Ramos (cell line): ENCODE data around the gene CTNNBIP1.

Experiments
- in situ Hi-C: fragments of 300-500 bp; cut with MboI; formaldehyde crosslinking; loops from one replicate; pipeline ENCODE4 v1.14.3; 2022; ENCODE audit warnings: low sequenced_read_pairs; ENCODE audit not compliant: unreplicated experiment

The CTNNBIP1 gene

DNA sequence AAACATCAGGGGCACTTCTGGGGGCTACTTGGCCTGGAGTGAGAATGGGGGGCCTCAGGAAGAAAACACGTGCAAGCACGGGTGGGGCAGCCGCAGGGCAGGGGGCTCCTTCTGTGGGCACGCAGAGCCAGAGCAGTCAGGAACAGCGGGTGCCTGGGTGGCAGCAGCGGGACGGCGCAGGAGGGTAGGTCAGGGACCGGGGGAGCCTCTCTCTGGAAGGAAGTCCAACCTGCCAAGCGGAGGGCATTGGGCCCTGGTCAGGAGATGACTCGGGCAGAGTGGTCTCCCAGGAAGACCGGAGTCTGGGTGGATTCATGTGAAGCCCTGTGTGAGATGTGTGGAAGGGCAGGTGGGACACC is 27.1 kb downstream of the CTNNBIP1 start:
- in situ Hi-C loops = loop anchor here (10.0 kb wide), 1 partner anchor 132 kb away; no protein-coding TSS in a partner anchor

DNA sequence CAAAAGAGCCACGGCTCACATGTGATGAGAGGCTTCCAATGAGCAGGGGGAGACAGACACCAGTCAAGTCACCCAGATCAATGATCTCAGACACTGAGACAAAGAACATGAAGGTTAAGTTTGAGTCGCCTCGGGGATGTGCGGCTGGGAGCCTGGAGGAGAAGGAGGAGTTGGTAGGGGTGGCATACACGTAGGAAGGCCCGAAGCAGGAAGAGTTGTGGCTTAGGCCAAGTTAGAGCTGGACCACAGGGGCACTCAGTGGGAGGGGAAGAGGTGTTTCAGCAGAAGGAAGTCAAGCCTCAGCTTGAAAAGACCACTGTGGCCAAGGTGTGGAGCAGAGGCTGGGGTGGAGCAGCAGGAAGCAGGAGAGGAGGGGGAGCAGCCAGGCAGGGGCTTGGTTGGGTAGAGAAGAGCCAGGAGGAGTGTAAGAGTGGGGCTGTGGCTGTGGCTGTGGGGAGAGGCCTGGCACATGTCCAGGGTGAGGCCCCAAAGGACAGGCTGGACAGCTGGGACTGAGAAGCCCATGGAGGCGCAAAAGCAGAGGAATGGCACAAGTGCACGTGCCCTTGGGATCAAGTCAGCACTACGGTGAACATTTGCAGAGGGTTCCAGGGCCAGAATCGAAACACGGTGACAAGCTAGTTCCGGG is 27.6 kb downstream of the CTNNBIP1 start:
- in situ Hi-C loops = loop anchor here (10.0 kb wide), 1 partner anchor 132 kb away; no protein-coding TSS in a partner anchor

DNA sequence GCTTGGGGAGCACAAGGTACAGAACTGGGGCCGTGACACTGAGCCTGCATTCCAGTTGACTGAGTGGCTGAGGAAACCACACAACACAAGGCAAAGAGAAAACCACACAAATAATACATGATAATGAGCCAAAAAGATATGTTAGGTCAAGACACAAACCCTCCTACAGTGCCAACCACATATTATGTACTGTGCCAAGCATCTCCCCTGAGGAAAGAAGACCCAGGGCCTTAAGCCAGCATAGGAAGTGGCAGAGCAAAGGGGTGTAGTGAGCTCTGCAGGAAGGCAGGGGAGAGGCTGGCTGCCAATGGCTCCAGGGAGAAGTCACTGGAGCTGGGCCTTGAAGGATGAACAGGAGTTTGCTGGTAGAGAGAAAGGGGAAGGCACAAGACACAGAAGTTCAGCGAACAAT is 28.2 kb downstream of the CTNNBIP1 start:
- in situ Hi-C loops = loop anchor here (10.0 kb wide), 1 partner anchor 133 kb away; no protein-coding TSS in a partner anchor

DNA sequence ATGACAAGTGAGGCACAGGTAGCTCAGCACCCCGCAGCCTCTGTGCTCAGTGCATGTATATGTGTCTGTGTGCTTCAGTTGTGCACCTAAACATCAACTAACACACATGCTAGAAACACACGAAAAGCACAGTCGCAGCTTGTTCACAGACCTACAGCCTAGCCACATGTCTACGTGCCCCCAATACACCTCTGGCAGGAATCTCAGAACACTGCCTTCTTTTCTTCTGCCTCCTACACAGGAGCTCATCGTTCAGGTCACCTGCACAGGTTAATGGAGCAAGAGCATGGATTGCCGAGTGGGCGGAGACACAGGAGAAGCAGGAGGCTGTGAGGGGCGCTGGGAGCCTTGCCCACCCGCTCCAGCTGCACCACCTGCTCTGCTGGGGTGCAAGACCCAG is 31.7 kb downstream of the CTNNBIP1 start:
- in situ Hi-C loops = loop anchor here (10.0 kb wide), 1 partner anchor 156 kb away; the partner anchor contains the start of gene UBE4B

DNA sequence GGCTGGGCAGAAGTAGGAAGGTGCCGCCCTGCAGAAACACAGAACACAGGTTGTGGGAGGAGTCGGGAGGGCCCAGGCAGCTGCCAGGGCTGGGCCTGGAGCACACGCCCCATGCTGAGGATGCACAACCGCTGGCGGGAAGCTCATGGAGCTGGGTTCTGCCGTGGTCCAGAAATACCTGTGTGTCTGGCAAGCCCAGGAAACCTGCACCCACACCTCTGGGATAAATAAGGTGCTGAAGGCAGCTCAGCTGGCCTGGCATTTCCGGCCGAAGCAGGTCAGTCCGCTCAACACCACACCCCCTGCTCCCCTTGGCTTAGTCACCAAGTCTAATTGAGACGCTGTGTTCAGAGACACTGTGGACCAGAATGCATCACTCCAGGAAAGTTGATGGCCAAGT is 32.1 kb downstream of the CTNNBIP1 start:
- in situ Hi-C loops = loop anchor here (10.0 kb wide), 1 partner anchor 157 kb away; the partner anchor contains the start of gene UBE4B

DNA sequence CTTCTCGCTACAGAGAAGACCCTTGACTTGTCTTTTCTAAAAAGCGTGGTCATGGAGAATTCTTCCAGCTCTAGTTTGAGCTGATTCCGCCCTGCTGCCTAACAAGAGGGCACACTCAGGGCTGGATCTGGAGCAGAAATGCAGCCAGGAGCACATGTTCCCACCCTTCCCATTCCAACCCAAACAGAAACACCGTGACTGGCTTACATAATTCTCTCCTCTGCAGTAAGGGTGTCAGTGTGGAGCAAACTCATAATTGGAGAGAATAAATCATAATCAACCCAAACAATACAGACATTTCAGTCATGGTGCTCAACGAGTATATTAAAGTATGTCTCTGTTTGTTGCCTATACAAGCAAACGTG is 34.5 kb downstream of the CTNNBIP1 start:
- in situ Hi-C loops = loop anchor here (10.0 kb wide), 1 partner anchor 159 kb away; the partner anchor contains the start of gene UBE4B

DNA sequence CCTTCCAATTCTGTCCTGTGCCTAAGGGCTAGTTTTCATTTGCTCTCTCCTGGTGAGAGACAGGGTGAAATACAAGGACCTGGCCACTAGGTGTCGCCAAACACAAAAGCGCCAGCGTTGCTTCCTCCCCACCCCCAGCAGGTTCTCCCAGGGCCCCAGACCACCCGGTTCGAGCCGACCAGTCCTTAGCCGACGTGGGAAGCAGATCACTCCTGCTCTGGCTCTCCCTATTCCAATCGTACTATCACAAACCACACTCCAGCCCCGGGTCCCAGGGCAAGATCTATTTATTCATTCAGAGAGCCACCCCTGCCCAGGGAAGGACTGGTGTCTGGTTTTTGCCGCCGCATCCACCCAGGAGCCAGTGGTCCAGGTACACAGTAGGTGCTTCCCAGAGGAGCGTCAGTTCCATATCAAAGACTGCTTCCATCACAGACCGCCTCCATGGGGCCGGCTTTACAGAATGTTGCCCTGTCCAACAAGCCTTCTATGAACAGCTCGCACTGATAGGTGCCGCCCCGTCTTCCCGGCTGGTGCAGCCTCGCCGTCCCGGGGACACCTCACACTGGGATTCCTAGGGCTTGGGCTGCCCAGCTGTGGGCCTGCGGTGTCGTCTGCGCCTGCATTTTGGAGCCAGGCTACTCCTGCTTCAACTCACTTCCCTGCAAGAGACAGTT is 35.0 kb downstream of the CTNNBIP1 start:
- in situ Hi-C loops = loop anchor here (10.0 kb wide), 1 partner anchor 160 kb away; the partner anchor contains the start of gene UBE4B

DNA sequence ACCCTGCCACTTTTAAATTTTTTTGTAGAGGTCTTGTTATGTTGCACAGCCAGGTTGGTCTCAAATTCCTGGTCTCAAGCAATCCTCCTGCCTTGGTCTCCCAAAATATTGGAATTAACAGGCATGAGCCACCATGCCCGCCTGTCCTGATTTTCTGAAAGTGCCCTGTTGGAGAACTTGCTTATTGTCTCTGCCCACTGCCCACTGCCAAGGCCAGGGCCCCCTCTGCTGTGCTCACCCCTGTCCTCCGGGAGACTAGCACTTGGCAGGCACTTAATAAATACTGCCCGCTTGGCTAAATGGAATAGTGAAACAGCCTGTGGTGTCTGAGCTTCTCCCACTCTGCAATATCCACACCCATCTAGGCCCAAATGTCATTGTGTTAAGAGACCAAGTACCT is 35.7 kb downstream of the CTNNBIP1 start:
- in situ Hi-C loops = loop anchor here (10.0 kb wide), 1 partner anchor 160 kb away; the partner anchor contains the start of gene UBE4B

DNA sequence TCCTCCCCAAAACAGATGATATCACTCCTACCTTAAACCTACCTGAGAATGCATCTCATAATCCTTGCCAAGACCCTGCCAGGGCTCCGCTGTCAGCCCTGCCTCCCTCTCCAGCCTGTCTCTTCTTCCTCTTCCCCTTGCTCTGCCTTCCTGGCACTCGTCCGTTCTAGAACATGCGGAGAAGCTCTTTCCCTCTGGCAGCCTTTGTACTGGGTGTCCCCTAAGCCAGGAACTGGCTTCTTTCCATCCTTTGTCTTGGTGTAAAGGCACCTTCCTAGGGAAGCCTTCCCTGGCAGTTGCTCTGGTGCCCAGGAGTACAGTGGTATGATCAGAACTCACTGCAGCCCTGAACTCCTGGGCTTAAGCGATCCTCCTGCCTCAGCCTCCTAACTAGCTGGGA is 36.1 kb downstream of the CTNNBIP1 start:
- in situ Hi-C loops = loop anchor here (10.0 kb wide), 1 partner anchor 161 kb away; the partner anchor contains the start of gene UBE4B

DNA sequence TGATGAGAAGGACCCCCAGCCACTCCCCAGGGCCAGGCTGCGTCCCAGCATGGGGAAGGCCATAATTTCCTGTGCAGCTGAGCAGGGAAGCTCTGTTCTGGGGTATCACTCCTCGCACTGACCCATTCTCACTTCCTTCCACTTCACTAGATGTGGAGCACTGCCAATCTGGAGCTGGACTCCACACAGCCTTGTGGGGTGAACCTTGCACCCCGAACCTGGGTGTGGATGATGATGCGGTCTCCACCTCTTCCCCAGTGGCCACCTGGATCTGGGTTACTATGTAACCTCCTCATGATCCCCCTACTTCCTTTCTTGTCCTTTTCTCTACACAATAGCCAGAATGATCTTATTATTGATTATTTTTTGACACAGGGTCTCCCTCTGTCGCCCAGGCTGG is 36.7 kb downstream of the CTNNBIP1 start:
- in situ Hi-C loops = loop anchor here (10.0 kb wide), 1 partner anchor 161 kb away; the partner anchor contains the start of gene UBE4B

DNA sequence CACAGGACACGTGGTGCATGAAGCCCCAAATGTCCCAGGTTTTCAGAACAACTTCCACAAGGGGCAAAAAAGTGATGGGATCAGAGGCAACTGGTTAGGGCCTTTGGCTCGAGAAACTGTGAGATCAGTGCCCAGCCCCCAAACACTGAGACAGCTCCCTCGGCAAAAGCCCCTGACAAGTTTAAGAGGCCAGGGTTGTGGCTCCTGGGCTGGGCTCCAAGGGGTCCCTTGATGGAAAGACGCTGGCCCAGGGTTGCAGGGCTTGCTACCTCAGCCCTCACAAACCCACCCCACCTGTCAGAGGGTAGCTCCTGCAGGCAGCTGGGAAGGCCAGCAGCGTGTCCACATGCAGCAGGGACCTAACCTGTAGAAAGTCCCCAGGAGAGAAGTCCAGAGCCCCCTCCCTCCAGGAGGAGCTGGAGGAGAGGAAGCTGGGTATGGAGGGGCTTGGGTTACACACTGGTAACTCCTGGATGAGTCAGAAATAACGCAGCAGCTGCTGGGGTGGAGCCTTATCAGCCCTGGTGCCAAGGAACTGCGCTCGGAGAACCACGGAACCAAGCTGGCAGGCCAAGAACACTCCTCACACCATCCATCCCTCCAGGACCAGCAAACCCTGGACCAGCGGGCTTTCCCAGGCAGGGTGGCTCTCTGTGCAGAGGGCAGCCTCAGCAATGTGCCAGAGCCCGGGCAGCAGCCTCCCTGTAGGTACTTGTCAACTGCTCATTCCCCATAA is 37.5 kb downstream of the CTNNBIP1 start:
- in situ Hi-C loops = loop anchor here (10.0 kb wide), 1 partner anchor 162 kb away; the partner anchor contains the start of gene UBE4B

DNA sequence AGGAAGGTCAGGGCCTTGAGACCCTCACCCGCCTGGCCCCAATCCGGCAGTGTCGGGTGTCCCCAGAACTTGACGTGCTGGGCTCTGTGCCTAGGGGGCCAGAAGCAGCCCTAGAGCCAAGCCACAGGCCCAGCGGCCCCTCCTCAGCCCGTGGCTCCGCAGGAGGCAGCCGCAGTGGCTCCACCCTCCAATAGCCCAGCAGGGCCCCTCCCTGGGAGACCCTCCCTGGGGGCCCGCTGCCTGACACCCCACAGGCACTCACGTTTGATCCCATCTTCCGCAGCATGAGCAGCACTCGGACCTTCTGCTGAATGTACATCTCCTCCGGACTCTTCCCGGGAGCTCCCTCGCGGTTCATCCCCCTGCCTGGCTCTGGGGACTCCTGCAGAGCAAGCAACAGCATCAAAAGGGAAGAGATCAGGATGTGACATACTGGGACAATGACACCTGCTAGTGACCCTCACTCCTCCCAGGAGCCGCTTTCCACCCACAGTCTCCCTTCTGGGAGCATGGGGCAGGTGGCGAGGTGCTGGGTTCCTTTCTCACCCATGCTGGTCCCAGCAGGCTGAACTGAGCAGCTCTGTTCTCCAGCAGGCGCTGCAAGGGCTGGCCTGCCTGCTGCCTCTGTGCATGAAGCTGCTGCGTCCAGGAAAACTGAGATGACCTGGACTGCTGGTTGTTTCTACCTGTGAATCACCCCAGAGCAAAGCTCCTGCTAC is 38.2 kb downstream of the CTNNBIP1 start:
- in situ Hi-C loops = loop anchor here (10.0 kb wide), 1 partner anchor 163 kb away; the partner anchor contains the start of gene UBE4B

DNA sequence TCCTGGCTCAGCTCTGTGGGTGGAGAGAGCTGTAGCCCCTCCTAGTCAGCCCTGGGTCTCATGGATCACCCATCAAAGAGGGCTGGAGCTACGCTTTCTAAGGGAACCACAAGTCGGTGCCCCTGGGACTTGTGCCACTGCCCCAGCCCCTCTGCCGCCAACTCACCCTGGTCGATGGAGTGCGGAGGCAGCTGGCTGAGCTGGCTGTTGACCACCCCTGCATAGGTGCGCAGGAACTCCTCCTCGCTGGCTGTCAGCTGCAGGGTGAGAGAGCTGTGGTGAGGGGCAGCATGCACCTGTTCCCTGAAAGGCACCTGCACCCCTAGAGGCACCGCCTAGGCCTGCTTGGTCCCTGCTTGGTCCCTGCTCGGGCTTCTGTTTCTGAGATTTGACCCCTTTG is 39.0 kb downstream of the CTNNBIP1 start:
- in situ Hi-C loops = loop anchor here (10.0 kb wide), 1 partner anchor 164 kb away; the partner anchor contains the start of gene UBE4B

DNA sequence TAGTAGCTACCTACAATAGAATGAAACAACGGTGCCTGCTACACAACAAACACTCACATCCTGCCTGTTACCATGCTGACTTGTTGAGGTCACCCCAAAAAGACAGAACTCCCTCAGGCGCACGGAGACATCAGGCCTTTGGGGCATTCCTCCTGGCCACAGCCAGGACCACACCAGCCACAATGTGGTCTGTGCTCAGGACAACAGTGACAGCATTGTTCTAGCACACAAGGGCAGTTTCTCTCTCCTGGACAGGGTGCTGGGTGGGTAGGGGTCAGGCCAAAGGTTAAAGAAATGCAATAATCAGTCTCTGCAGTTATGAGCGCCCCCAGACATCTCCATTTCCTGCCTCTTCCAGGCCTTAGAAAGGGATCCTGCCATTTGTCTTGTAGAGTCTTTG is 39.5 kb downstream of the CTNNBIP1 start:
- in situ Hi-C loops = loop anchor here (10.0 kb wide), 1 partner anchor 164 kb away; the partner anchor contains the start of gene UBE4B

DNA sequence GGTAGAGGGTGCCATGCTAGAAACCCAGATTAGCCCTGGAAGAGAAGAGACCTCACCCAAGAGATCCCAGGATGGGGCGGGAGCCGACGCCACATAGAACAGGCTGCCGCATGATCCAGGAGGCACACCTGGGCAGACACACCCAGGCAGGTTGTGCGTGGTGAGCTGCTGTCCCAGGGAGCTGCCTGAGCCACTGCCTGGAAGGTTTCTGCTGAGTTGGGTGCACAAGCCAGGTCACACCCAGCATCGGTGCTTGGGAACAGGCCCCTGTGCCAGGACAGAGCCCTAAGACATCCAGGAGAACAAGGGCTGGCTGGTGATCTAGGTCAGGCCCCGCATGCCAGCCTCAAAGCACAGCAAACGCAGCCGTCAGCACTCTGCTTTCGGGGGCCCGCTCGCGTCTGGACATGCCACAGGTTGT is 40.2 kb downstream of the CTNNBIP1 start:
- in situ Hi-C loops = loop anchor here (5.0 to 10.0 kb wide), 4 partner anchors 83 to 243 kb away; partner anchors contain the start of gene UBE4B

DNA sequence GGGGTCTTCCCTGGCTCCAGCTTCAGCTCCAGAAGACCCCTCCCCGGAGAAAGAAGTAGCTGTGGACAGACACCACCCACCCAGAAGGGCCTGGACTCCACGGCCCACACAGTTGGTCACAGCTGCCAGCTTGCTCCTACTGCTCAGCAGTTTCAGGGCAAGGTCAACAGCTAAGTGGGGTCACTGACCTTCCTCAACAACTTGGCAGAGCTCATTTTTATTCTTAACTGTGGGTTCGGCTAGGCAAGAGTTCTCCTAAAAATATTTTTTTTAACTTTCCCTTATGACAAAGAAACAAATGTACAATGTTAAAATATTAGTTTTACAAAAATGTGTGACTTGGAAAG is 41.9 kb downstream of the CTNNBIP1 start:
- in situ Hi-C loops = loop anchor here (5.0 kb wide), 3 partner anchors 81 to 241 kb away; no protein-coding TSS in a partner anchor

DNA sequence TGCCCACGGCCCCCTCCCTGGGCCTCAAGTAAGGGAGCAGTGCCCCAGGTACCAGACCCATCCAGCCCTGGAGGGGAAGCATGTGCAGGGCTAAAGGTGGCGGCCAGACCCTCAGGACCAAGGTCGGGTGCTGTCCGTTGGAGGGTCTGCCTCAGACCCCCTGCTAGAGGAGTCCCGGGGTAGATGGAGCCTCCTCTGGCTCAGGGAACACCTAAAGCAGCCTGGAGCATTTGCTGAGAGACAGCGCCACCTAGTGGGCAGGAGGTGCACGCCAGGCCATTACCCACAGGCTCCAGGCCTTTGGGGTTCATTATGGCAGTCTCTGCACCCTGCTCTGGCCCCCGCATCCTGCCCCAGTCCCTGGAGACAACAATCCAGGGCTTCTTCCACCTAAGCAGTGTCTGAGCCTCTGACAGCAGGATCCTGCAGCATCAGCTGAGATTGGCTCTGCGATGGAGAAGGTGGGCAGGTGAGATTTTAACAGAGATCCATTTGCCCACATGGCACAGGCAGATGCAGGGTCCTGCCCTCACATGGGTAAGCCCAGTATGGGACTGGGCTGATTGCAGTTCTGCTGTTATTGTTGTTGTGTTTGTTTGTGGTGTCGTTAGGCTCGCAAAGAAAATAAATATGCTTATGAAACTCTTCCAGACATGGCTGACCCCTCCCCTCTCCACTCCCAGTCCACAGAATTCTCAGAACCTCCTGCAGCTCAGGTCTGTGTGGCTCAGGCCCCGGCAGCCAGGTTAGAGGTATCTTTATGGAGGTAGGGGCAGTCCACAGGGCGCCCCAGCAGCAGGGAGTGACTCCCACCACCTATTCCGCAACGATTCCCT is 42.4 kb downstream of the CTNNBIP1 start:
- in situ Hi-C loops = loop anchor here (5.0 kb wide), 3 partner anchors 80 to 240 kb away; no protein-coding TSS in a partner anchor

DNA sequence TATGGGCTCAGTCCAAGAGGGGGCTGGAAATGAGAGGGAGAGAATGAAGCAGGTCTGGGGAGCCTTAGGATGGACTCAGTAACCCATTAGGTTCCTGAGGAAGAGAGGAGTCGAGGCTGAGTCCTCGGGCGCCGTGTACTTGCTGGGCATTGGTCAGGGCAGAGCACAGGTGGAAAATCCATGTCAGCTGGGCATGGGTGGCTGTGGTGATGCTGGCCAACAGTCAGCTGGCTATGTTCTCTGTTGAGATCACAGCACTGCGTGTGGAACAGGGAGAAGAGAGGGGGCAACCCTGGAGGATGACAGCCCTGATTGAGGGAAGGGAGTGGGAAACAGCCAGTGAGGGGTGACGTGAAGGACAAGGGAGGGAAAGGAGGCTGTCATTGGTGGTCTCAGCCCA is 43.2 kb downstream of the CTNNBIP1 start:
- in situ Hi-C loops = loop anchor here (5.0 kb wide), 3 partner anchors 80 to 240 kb away; no protein-coding TSS in a partner anchor
